Naive thymus-derived CD8-positive, alpha-beta T cell (primary cell): Measurements from ENCODE around the gene SNCAIP. TPM values are rescaled to one million over a fixed set of nuclear protein-coding genes. Genes with fewer than 3 reads are reported as not detected.
"Not testable (repeated sequence)": the region's sequence is repeated elsewhere in the genome, so short reads cannot be mapped to it uniquely, and the experiment has no call there.

ENCODE experiments used
- ATAC-seq, 2 donors: fragments of 150-1000 bp; cut with Tn5 transposase in 1 of 2; sonication (Bioruptor Pico), chemical (Tn5 transposase) in 1 of 2; 1 replicate in 1 of 2; 2 replicates in 1 of 2; pipeline ENCODE4 v1.10.0; 2021; ENCODE audit warnings: mild to moderate bottlenecking in 2 of 2, moderate library complexity in 2 of 2
- POLR2A ChIA-PET: fragments of 350-600 bp; sonication (Branson Sonifier 250); formaldehyde crosslinking; loops from one replicate; lab custom pipeline; 2021; ENCODE audit warnings: antibody characterized with exemption; lab: Charles Lee
- DNase-seq, 10 donors: peaks; one replicate each; pipeline versions ENCODE4 v3.0.0 to v3.0.0-alpha.2; 2020 to 2022
- H3K27ac Mint-ChIP-seq, 10 donors: one replicate each; pipeline ENCODE4 v1.8.0; 2020 to 2022; ENCODE audit warnings: mild to moderate bottlenecking in 10 of 10, mixed read lengths in 10 of 10, moderate library complexity in 4 of 10, inconsistent platforms in 1 of 10
- H3K27me3 Mint-ChIP-seq, 5 donors: one replicate each; pipeline ENCODE4 v1.8.0; 2021 to 2022; ENCODE audit warnings: mixed read lengths in 5 of 5
- H3K36me3 Mint-ChIP-seq, 3 donors: one replicate each; pipeline ENCODE4 v1.8.0; 2020 to 2022; ENCODE audit warnings: mixed read lengths in 3 of 3, mild to moderate bottlenecking in 2 of 3, inconsistent platforms in 1 of 3
- H3K4me1 Mint-ChIP-seq, 4 donors: one replicate each; pipeline ENCODE4 v1.8.0; 2021 to 2022; ENCODE audit warnings: mixed read lengths in 4 of 4
- H3K4me3 Mint-ChIP-seq, 10 donors: one replicate each; pipeline ENCODE4 v1.8.0; 2020 to 2022; ENCODE audit warnings: mild to moderate bottlenecking in 10 of 10, mixed read lengths in 10 of 10, moderate library complexity in 6 of 10, inconsistent platforms in 1 of 10
- H3K9me3 Mint-ChIP-seq, 9 donors: one replicate each; pipeline ENCODE4 v1.8.0; 2020 to 2022; ENCODE audit warnings: mixed read lengths in 9 of 9, mild to moderate bottlenecking in 3 of 9, inconsistent platforms in 1 of 9, moderate library complexity in 1 of 9
- polyA plus RNA-seq, 3 donors: library from polyadenylated mRNA; unstranded; fragments of 300-500 nt; fragmentation: Illumina TruSeq; gene quantifications; one replicate each; pipeline ENCODE4 v1.2.3, GENCODE V29; 2021
- total RNA-seq, 8 experiments: library from RNA in 2 of 8; stranded (reverse) in 2 of 8; gene quantifications; one replicate each; pipeline ENCODE4 v1.2.3 and lab custom pipeline; 2021 to 2026

SNCAIP gene
- total and polyA plus RNA-seq, 5 experiments from 2014 or later, result not detected

DNA sequence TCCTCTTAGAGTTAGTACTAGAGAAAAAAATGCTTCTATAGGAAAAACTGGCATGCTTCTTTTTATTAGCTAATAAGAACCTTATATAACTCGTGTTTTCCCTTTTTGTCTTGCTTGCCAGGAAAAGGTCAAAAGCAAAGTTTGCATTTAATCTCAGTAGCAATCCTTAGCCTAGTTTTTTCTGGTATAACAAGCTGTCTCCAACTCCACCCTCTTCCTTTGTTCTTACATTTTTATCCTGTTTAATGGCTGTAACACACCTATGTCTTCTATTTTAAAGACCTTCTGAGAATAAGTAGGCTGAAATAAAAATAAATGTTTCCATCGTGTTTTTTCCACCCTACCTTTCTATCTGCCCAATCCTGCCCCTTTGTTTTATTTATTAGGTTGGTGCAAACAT is 158.3 kb downstream of the SNCAIP start:
- ATAC-seq, result no peak
- H3K4me1 Mint-ChIP-seq, result no peaks in the 10 kb centered on the region
- no peak for DNase-seq
- peaks cover 2 to 20% (median 8%) of the 10 kb centered on the region in 5 donors for H3K27me3 Mint-ChIP-seq
- POLR2A ChIA-PET, result no interaction called here
- no peaks in the 10 kb centered on the region for H3K9me3 Mint-ChIP-seq
- H3K36me3 Mint-ChIP-seq, result no peaks in the 10 kb centered on the region
- no peak overlapping the region for H3K27ac Mint-ChIP-seq
- no peak overlapping the region for H3K4me3 Mint-ChIP-seq

DNA sequence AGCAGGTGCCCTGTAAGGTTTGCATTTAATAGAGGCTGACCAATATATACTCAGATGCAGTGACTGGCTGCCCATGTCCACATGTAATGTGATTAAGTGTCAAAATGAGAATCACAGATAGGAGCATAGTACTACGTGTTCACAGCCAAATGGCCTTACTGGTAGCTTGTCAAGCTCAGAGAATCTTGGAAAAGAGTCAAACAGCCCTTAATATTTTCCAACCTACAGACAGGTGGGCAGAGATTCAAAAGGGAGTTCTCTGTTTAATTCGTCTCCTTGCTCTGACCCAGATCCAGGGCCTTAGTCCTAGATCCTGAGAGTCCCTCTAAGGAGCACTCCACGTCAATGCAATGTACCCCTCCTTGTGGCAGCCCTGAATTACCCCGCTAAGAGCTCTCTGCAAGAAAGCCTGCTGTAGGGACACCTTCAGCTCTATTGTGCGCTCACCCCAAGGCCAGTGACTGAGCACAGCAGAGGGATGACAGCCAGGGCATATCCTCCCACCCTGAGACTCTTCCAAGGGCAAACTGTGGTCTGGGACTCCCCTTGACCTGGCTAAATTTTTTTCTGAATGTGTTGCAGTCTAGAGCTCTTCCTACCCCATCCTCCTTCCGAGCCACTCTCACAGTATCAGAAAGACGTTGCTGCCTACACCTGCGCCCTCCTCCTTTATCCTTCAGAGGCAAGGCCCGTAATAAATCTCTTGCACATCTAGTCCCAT is 159.2 kb downstream of the SNCAIP start:
- no peak for DNase-seq

GRCh38 chr5:122471752-122472061 is 159.7 kb downstream of the SNCAIP start:
- H3K4me1 Mint-ChIP-seq, result no peaks in the 10 kb centered on the region
- H3K9me3 Mint-ChIP-seq, result no peaks in the 10 kb centered on the region
- H3K4me3 Mint-ChIP-seq, result no peak overlapping the region
- no peak for DNase-seq
- no peaks in the 10 kb centered on the region for H3K36me3 Mint-ChIP-seq
- peaks cover 3 to 29% (median 9%) of the 10 kb centered on the region in 5 donors for H3K27me3 Mint-ChIP-seq
- H3K27ac Mint-ChIP-seq, result no peak overlapping the region
- POLR2A ChIA-PET, result no interaction called here
- ATAC-seq, result no peak

More for the DNA sequence above, 159.2 kb downstream of the SNCAIP start:
- H3K27me3 Mint-ChIP-seq, result peaks cover 3 to 26% (median 8%) of the 10 kb centered on the region in 5 donors
- H3K4me1 Mint-ChIP-seq, result no peaks in the 10 kb centered on the region
- no peak overlapping the region for H3K4me3 Mint-ChIP-seq
- ATAC-seq, result no peak
- H3K27ac Mint-ChIP-seq, result no peak overlapping the region
- POLR2A ChIA-PET, result no interaction called here
- H3K36me3 Mint-ChIP-seq, result no peaks in the 10 kb centered on the region
- no peaks in the 10 kb centered on the region for H3K9me3 Mint-ChIP-seq

DNA sequence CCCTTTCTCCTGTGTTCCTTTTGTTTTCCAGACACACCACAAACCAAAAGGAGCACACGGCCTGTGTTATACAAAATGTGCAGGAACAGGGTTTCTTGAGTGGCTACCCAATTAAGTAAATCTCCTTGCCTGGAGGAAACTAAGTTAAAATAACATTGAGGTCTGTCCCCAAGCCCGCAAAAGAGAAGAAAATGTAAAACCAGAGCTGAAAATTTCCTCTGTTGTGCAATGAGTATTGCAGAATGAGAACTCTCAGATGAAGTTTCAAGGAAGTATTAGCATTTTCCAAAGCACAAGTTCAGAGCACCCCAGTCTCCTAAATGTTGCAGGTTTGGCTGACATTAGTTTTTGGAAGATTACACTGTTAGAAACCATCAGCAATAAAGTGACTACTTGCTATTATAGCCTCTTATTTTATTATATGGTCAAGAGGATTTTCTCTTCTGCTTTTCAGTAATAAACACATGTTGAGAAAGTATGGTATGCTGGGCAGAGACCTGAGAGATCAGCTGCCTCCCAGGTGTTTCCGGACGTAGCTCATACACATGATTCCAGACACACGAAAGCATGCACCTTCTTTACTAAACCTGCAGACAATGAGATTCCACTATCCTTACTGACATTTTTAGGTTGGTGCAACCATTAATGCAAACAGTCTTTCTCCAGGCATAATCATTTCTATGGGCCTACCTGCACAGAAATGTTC is 161.3 kb downstream of the SNCAIP start:
- no peak for ATAC-seq
- Mint-ChIP-seq H3K36me3 (no peaks in the 10 kb centered on the region), H3K9me3 (no peaks in the 10 kb centered on the region), H3K4me1 (no peaks in the 10 kb centered on the region), H3K27ac (no peak overlapping the region), H3K4me3 (no peak overlapping the region), H3K27me3 (peaks cover 3 to 33% (median 9%) of the 10 kb centered on the region in 5 donors)
- POLR2A ChIA-PET, result no interaction called here
- no peak for DNase-seq

DNA sequence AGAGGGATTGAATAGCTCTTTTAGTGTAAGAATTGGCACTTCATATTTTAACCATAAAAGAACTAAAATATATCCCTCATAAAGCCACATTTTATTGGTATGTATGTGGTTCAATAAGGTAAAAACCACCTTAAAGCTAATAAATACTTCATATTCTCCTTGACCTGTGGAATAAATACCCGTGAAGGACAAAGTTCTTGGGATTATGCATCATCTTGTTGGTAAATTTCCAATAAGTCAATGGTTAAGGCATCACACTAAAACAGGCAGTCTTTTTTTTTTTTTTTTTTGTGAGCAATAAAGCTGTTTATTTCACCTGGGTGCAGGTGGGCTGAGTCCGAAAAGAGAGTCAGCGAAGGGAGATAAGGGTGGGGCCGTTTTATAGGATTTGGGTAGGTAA is 161.9 kb downstream of the SNCAIP start:
- no peaks in the 10 kb centered on the region for H3K4me1 Mint-ChIP-seq
- no peak overlapping the region for H3K27ac Mint-ChIP-seq
- POLR2A ChIA-PET, result no interaction called here
- no peaks in the 10 kb centered on the region for H3K36me3 Mint-ChIP-seq
- no peaks in the 10 kb centered on the region for H3K9me3 Mint-ChIP-seq
- ATAC-seq (no peak), DNase-seq (no peak)
- H3K4me3 Mint-ChIP-seq, result no peak overlapping the region
- H3K27me3 Mint-ChIP-seq, result peaks cover 3 to 35% (median 9%) of the 10 kb centered on the region in 5 donors

DNA sequence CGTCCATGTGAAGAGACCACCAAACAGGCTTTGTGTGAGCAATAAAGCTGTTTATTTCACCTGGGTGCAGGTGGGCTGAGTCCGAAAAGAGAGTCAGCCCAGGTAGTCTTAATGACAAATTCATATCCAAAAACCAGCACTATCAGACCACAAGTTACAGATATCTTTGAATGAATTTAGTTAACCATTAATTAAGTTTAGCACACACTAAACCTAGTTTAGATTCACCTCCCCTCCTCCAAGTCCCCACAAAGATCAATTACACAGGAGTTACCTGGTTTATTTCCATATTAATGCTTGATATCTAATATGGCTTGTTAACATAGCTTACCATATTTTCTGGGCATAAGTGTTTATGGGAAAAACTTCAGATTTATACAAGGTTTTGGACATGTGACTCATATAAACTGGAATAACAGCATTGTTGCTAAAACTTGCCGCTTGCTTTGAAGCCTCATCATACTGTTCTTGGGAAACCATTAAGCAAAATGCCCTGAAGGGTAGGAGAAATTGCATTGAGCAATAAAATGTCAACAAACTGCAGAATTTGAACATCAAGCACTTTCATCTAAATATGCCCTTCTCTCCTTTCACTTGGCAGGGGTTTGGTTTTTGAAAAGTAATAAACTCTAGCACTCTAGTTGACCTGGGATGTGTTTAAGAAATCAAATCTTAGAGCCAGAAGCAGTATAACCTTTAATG is 166.9 kb downstream of the SNCAIP start:
- no peak for ATAC-seq
- H3K4me1 Mint-ChIP-seq, result no peaks in the 10 kb centered on the region
- POLR2A ChIA-PET, result no interaction called here
- H3K27me3 Mint-ChIP-seq, result peaks cover 1 to 21% (median 5%) of the 10 kb centered on the region in 5 donors
- H3K4me3 Mint-ChIP-seq, result no peak overlapping the region
- H3K36me3 Mint-ChIP-seq, result no peaks in the 10 kb centered on the region
- no peak for DNase-seq
- no peak overlapping the region for H3K27ac Mint-ChIP-seq
- H3K9me3 Mint-ChIP-seq, result peaks cover 0 to 2% (median 0%) of the 10 kb centered on the region in 9 donors

DNA sequence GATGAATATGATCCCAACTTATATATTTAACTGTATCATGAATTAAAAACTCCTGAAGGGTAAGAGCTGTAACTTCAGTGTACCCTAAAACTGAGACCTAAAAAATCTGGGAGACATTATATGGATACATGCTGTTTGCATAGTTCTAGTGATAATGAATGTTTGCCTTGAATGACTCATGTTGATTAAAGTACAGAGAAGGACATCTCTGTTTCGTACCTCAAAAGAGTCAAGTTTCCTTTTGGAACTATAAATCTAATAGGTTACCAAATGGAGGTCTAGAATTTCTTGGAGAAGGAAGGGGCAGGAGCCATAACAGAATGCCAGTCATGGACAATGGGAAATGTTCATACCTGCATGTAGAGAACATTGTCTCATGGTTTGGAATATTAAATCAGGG is 168.1 kb downstream of the SNCAIP start:
- H3K27ac Mint-ChIP-seq, result no peak overlapping the region
- H3K27me3 Mint-ChIP-seq, result peaks cover 0 to 15% (median 3%) of the 10 kb centered on the region in 5 donors
- DNase-seq (no peak), ATAC-seq (no peak)
- no peaks in the 10 kb centered on the region for H3K36me3 Mint-ChIP-seq
- POLR2A ChIA-PET, result no interaction called here
- H3K4me1 Mint-ChIP-seq, result no peaks in the 10 kb centered on the region
- no peak overlapping the region for H3K4me3 Mint-ChIP-seq
- H3K9me3 Mint-ChIP-seq, result peaks cover 0 to 3% (median 0%) of the 10 kb centered on the region in 9 donors

DNA sequence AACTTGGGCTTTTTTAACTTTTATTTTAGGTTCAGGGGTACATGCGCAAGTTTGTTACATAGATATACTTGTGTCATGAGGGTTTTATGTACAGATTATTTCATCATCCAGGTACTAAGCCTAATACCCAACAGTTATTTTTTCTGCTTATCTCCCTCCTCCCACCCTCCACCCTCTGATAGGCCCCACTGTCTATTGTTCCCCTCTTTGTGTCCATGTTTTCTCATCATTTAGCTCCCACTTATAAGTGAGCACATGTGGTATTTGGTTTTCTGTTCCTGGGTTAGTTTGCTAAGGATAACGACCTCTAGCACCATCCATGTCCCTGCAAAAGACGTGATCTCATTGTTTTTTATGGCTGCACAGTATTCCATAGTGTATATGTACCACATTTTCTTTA is 172.1 kb downstream of the SNCAIP start:
- H3K9me3 Mint-ChIP-seq, result peaks cover 0 to 7% (median 2%) of the 10 kb centered on the region in 9 donors
- POLR2A ChIA-PET, result no interaction called here
- H3K4me3 Mint-ChIP-seq, result no peak overlapping the region
- DNase-seq, result no peak
- no peaks in the 10 kb centered on the region for H3K36me3 Mint-ChIP-seq
- no peak for ATAC-seq
- peaks cover 0 to 4% (median 2%) of the 10 kb centered on the region in 5 donors for H3K27me3 Mint-ChIP-seq
- no peaks in the 10 kb centered on the region for H3K4me1 Mint-ChIP-seq
- H3K27ac Mint-ChIP-seq, result no peak overlapping the region

GRCh38 chr5:122485226-122485625 is 173.2 kb downstream of the SNCAIP start:
- Mint-ChIP-seq H3K36me3 (no peaks in the 10 kb centered on the region), H3K9me3 (peaks cover 0 to 7% (median 2%) of the 10 kb centered on the region in 9 donors), H3K4me3 (no peak overlapping the region), H3K27me3 (peaks cover 0 to 4% (median 2%) of the 10 kb centered on the region in 5 donors), H3K4me1 (no peaks in the 10 kb centered on the region), H3K27ac (no peak overlapping the region)
- DNase-seq (no peak), ATAC-seq (no peak)
- POLR2A ChIA-PET, result no interaction called here

GRCh38 chr5:122486616-122487015 is 174.6 kb downstream of the SNCAIP start:
- H3K27ac Mint-ChIP-seq, DNase-seq, H3K4me1 Mint-ChIP-seq, ATAC-seq, H3K4me3 Mint-ChIP-seq, H3K9me3 Mint-ChIP-seq, H3K36me3 Mint-ChIP-seq, H3K27me3 Mint-ChIP-seq, POLR2A ChIA-PET: not testable (repeated sequence)

DNA sequence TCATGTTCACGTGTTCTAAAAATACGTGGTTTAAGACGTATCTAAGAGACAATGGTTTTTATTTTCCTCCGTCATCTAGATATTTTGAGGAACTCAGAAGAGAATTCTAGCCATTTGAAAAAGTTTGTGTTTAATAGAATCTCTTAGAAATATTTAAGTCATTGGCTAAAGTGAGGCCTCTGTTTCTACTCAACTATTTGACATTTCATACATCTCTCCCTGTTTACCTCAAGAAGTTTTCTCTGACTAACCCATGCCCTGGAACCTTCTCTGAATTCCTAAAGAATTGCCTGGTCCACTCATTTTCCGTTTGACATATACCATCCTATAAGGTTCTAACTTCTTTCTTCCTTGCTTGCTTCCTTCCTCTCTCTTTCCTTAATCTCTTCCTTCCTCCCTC is 178.7 kb downstream of the SNCAIP start:
- no peaks in the 10 kb centered on the region for H3K4me1 Mint-ChIP-seq
- H3K27me3 Mint-ChIP-seq, result peaks cover 0 to 8% (median 2%) of the 10 kb centered on the region in 5 donors
- no peak for ATAC-seq
- H3K27ac Mint-ChIP-seq, result no peak overlapping the region
- no peaks in the 10 kb centered on the region for H3K36me3 Mint-ChIP-seq
- peaks cover 0 to 9% (median 0%) of the 10 kb centered on the region in 9 donors for H3K9me3 Mint-ChIP-seq
- no peak overlapping the region for H3K4me3 Mint-ChIP-seq
- DNase-seq, result no peak
- POLR2A ChIA-PET, result no interaction called here

- Mint-ChIP-seq H3K36me3 (no peaks in the 10 kb centered on the region), H3K4me1 (no peaks in the 10 kb centered on the region), H3K27ac (no peak overlapping the region), H3K27me3 (peaks cover 0 to 8% (median 2%) of the 10 kb centered on the region in 5 donors), H3K9me3 (peaks cover 0 to 9% (median 0%) of the 10 kb centered on the region in 9 donors), H3K4me3 (no peak overlapping the region)
- ATAC-seq (no peak), DNase-seq (no peak)
- POLR2A ChIA-PET, result no interaction called here
These were observed 180.6 kb downstream of the SNCAIP start for GRCh38 chr5:122492675-122493074.
